ENCODE data around the gene OSBPL10. TPM values are rescaled to one million over a fixed set of nuclear protein-coding genes. Genes with fewer than 3 reads are reported as not detected.

OSBPL10 gene
- total RNA-seq, 2 donors from 2014 or later = 23.8 to 33.6 TPM

GRCh38 chr3:31804251-31805051 is 176.6 kb downstream of the OSBPL10 start:
- peaks cover 10% of the 10 kb centered on the region for H3K4me1 Mint-ChIP-seq
- Histone ChIP-seq H3K4me3 (ENCODE audit: low read length) (no peak overlapping the region), H3K9me3 (ENCODE audit: control insufficient read depth, low read length) (no peaks in the 10 kb centered on the region), H3K36me3 (ENCODE audit: control insufficient read depth, insufficient read depth, low read length) (no peaks in the 10 kb centered on the region), H3K27me3 (ENCODE audit: control insufficient read depth, insufficient read depth, low read length, poor library complexity, severe bottlenecking) (no peaks in the 10 kb centered on the region), H3K27ac (ENCODE audit: low read depth, low read length) (no peak overlapping the region), H3K4me1 (ENCODE audit: control insufficient read depth, insufficient read depth, low read length) (no peaks in the 10 kb centered on the region), H3K9ac (ENCODE audit: extremely low read depth, low read length, poor library complexity, severe bottlenecking) (no peak overlapping the region)
- no peak for TF ChIP-seq CTCF (conservative IDR thresholded peaks at IDR 0.05)
- DNase-seq = no peak
- no peak overlapping the region for H3K27ac Mint-ChIP-seq
- no peak overlapping the region for H3K4me3 Mint-ChIP-seq
- 87 to 90% methylated on average over 9 to 10 of the region's 10 CpGs for WGBS, 2 experiments (ENCODE audit: insufficient coverage in 1 of 2, insufficient read length in 1 of 2)
- H3K9me3 Mint-ChIP-seq = no peaks in the 10 kb centered on the region
- no peaks in the 10 kb centered on the region for H3K27me3 Mint-ChIP-seq (ENCODE audit: insufficient read depth)
- H3K36me3 Mint-ChIP-seq (ENCODE audit: low read depth) = no peaks in the 10 kb centered on the region

GRCh38 chr3:31802981-31803740 is 177.9 kb downstream of the OSBPL10 start:
- Mint-ChIP-seq H3K36me3 (ENCODE audit: low read depth) (no peaks in the 10 kb centered on the region), H3K4me3 (no peak overlapping the region), H3K9me3 (no peaks in the 10 kb centered on the region), H3K4me1 (peaks cover 10% of the 10 kb centered on the region), H3K27me3 (ENCODE audit: insufficient read depth) (no peaks in the 10 kb centered on the region), H3K27ac (no peak overlapping the region)
- H3K4me1 ChIP-seq (ENCODE audit: control insufficient read depth, insufficient read depth, low read length) = no peaks in the 10 kb centered on the region
- no peaks in the 10 kb centered on the region for H3K36me3 ChIP-seq (ENCODE audit: control insufficient read depth, insufficient read depth, low read length)
- no peak overlapping the region for H3K27ac ChIP-seq (ENCODE audit: low read depth, low read length)
- no peaks in the 10 kb centered on the region for H3K9me3 ChIP-seq (ENCODE audit: control insufficient read depth, low read length)
- H3K27me3 ChIP-seq (ENCODE audit: control insufficient read depth, insufficient read depth, low read length, poor library complexity, severe bottlenecking) = no peaks in the 10 kb centered on the region
- TF ChIP-seq CTCF (conservative IDR thresholded peaks at IDR 0.05) = no peak
- H3K4me3 ChIP-seq (ENCODE audit: low read length) = no peak overlapping the region
- no peak for DNase-seq
- 92 to 93% methylated on average over 3 to 6 of the region's 7 CpGs for WGBS, 2 experiments (ENCODE audit: insufficient coverage in 1 of 2, insufficient read length in 1 of 2)
- H3K9ac ChIP-seq (ENCODE audit: extremely low read depth, low read length, poor library complexity, severe bottlenecking) = no peak overlapping the region

DNA sequence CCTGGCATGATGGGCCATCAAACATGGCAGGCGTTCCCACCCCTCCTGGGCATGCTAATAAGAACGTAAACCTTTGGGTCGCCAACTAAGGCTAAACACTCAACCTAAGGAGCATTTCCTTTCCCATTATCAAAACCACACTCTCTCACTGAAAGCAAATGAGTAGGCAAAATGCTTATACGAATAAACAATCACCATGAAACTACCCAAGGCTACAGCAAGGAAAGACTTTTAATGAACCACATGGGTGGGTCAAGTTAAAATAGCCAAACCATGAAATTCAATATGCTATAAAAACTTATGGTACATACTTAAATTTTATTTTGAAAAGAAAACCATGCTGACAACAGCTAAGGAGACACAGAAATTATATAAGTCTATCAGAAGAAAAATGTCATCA is 180.6 kb downstream of the OSBPL10 start:
- no peaks in the 10 kb centered on the region for H3K27me3 Mint-ChIP-seq (ENCODE audit: insufficient read depth)

More for the DNA sequence above, 180.6 kb downstream of the OSBPL10 start:
- no peak for TF ChIP-seq CTCF (conservative IDR thresholded peaks at IDR 0.05)
- 93% methylated on average over 4 of the region's 4 CpGs; no CpG with 5 or more reads in 1 of the 2 experiments for WGBS, 2 experiments (ENCODE audit: insufficient coverage in 1 of 2, insufficient read length in 1 of 2)
- H3K4me3 Mint-ChIP-seq = no peak overlapping the region
- Histone ChIP-seq H3K9ac (ENCODE audit: extremely low read depth, low read length, poor library complexity, severe bottlenecking) (no peak overlapping the region), H3K27me3 (ENCODE audit: control insufficient read depth, insufficient read depth, low read length, poor library complexity, severe bottlenecking) (no peaks in the 10 kb centered on the region), H3K4me3 (ENCODE audit: low read length) (no peak overlapping the region), H3K27ac (ENCODE audit: low read depth, low read length) (no peak overlapping the region), H3K9me3 (ENCODE audit: control insufficient read depth, low read length) (no peaks in the 10 kb centered on the region), H3K36me3 (ENCODE audit: control insufficient read depth, insufficient read depth, low read length) (no peaks in the 10 kb centered on the region), H3K4me1 (ENCODE audit: control insufficient read depth, insufficient read depth, low read length) (no peaks in the 10 kb centered on the region)
- no peak for DNase-seq
- no peak overlapping the region for H3K27ac Mint-ChIP-seq
- peaks cover 7% of the 10 kb centered on the region for H3K36me3 Mint-ChIP-seq (ENCODE audit: low read depth)
- H3K9me3 Mint-ChIP-seq = peaks cover 6% of the 10 kb centered on the region
- H3K4me1 Mint-ChIP-seq = peaks cover 6% of the 10 kb centered on the region
